DMS153 (cell line): Measurements from ENCODE around the gene ABHD12.
A peak's percentile ranks its signal among the peaks of the same experiment; 100 is the strongest.
"Not testable (repeated sequence)": the region's sequence is repeated elsewhere in the genome, so short reads cannot be mapped to it uniquely, and the experiment has no call there.

Experiments
- DNase-seq: peaks from one replicate; lab custom pipeline; 2025; lab: John Stamatoyannopoulos, UW

The ABHD12 gene

DNA sequence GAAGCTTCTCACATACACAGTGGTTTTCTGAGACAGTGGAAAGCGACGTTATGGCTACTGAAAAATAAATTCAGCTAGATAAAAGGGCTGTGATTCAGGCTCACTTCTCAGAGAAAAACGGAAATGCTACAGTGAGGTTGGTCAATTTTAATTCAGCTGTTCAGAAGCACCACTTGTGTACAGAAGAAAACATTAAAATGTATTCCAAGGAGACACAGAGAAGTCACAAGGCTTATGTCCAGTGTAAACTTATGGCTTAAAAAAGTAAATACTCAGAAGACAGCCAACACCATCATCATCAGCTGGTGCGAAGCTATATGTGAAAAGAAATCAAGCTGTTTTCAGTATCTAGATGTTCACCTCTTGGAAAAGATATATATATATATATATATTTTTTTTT lies 68.6 kb downstream of the ABHD12 start:
- no peak for DNase-seq

DNA sequence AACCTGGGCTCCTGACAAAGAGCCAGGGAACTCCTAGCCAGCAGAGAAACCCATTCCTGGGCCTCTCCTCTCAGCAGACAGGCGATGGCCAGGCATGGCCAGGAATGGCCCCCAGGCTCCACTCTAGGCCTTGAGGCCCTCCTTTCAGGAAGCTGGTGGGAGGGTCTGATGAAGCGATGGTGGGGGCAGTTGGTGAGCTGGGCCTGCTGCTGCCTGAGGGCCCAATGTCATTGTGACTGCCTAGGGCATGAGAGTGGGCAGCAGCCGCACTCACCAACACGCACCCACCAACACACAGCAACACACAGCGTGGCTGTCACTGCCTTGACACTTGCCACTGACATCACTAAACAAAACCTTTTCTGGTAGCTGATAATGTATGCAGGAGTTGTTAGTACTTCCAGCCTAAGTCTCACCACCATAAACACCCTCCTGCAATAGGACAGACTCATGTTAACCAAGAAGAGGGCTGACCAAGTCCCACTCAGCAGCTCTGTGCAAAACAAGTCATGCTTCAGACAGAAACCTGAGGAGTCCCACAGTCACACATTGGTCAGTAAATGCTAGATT lies 69.3 kb downstream of the ABHD12 start:
- DNase-seq = no peak

GRCh38 chr20:25320035-25320800 lies 70.4 kb downstream of the ABHD12 start:
- no peak for DNase-seq

DNA sequence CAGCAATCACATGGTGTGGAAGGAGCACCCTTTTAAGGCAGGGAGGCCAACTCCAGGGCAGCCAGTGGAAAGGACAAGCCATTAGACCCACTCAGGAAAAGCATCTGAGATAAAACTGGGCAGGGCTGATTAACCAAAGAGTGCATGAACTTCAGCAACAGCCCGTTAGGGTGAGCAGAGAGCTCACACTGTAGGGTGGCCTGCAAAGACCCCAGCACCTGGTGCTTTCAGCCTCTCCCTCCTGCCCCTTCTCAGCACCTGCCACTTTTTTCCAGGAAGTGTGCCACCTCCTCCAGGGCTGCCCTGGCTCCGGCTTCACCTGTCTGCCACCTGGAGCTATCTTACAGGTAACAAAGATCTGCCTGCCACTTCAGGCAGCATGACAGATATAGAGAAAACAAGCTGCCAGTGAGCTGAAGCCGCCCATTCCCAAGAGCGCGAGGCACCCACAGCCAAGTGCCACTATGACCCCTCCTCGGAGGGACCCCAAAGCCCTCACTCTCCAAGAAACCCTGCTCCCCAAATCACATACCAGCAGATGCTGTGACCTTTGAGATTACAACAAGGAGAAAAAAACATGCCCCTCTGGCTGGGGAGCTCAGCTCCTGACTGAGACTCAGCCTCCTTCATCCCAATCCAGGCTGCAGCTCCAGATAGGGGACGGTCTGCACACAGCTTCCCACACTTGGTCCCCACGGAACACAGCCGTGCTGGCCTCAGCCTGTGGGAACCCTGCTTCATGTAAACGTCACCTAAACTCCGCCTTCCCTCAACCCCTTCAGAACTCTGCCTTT lies 71.2 kb downstream of the ABHD12 start:
- DNase-seq = peak; percentile 76

DNA sequence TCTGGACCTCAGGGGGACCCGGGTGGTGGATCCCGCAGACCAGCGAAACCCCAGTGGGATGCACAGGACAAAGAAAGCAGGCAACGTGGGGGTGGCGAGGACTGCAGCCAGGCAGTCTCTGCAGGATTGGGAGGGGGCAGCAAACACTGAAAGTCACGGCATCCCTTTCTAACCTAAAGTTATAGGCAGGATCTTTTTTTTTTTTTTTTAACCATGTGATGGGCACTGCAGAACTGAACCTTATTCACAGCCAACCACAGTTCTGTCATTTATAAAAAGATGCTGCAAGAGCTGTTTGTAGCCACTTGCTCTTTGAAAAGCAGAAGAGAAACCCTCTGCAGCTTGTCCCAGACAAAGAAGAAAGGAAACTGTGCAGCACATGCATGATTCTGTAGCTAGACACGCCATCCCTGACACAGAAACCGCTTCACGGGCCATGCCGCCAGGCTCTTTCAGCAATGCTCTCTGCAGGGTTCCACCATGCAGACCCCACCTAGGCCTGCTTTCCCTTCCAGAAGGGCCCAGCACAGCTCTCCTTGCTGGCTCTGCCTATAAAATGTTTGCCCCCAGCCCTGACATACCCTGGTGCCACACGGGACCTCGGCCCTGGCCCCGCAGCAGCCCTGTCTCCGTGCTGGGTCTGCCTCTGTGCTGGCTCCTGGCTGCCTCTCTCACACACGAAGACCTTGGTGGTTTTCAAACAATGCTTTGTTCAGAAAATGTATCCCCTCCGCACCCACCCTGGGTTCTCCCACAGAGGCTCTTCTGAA lies 72.0 kb downstream of the ABHD12 start:
- DNase-seq = no peak

GRCh38 chr20:25317351-25318075 lies 73.1 kb downstream of the ABHD12 start:
- DNase-seq = no peak

DNA sequence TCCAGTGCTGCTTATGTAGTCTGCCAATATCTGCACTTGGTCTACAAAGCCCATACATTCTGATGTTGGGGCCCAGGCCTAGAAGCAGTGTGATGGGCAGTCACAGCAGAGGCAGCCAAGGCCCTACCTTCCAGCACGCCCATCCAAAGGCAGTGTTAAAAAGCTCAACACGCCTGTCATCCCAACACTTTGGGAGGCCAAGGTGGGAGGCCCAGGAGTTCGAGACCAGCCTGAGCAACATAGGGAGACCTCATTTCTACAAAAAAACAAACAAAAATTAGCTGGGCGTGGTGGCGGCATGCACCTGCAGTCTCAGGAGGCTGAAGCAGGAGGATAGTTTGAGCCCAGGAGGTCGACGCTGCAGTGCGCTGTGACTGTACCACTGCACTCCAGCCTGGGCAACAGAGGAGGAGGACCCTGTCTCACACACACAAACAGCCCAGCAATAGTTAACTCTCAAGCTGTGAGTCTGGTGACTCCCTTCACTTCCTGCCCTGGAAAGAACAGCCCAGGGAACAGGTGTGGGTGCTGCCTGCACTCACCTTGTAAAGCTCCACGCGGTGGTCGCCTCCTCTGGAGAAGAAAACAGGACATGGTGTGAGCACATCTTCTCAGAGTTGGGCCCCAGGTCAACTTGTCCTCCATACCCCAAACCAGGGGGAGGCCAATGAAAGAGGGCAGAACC lies 74.0 kb downstream of the ABHD12 start:
- no peak for DNase-seq

- DNase-seq = no peak
Measured at GRCh38 chr20:25315418-25316210, 75.0 kb downstream of the ABHD12 start.

DNA sequence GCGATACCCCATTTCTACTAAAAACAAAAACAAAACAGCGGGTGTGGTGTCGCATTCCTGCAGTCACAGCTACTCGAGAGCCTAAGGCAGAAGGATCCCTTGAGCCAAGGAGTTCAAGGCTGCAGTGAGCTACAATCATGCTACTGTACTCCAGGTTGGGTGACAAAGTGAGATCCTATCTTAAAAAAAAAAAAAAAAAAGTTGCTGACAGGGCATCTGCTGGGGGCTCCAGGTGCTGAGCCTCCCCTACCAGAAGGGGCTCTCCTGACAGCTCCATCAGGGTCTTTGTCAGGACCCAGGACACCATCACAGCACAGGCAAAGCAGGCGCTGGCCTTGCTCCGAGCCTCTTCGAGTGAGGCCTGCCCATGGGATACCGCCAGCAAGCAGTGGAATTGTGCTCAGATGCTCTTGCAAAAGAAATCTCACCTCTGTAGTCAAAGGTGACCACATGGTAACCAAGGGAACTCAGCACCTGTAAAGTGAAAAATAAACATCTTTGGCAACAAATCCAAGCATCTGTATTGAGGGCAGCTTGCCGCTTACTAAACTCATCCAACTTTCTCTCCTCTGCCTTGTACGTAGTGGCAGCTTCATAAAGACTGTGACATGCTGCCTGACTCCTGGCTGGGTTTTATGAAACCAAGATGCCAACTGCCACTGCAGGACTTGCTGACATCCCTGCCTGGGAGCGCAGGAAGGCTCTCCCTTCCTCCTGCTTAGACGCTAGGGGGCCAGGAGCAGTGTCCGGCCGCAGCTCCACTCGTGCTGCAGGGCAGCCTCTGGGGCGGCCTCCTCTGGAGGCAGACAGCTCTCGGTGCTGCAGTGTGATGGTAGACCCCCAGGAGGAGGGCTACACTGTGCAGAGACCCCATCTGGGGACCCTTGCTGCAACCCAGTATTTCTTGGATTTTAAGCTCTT lies 75.9 kb downstream of the ABHD12 start:
- no peak for DNase-seq

DNA sequence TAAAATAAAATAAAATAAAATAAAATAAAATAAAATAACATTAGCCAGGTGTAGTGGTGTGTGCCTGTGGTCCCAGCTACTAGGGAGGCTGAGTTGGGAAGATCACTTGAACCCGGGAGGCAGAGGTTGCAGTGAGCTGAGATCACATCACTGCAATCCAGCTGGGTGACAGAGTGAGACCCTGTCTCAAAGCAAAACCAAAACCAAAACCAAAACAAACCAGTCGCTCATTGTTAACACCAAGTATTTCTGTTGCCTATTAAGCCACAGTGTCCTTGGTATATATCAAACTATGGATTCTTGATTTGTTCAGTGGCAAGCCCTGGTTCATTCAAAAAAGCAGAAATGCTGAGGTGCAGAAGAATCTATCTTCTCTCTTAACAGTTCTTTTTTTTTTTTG lies 77.0 kb downstream of the ABHD12 start:
- DNase-seq = no peak

DNA sequence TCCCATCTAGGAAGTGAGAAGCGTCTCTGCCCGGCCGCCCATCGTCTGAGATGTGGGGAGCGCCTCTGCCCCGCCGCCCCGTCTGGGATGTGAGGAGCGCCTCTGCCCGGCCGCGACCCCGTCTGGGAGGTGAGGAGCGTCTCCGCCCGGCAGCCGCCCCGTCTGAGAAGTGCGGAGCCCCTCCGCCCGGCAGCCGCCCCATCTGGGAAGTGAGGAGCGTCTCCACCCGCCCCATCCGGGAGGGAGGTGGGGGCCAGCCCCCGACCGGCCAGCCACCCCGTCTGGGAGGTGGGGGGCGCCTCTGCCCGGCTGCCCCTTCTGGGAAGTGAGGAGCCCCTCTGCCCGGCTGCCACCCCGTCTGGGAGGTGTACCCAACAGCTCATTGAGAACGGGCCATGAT lies 77.9 kb downstream of the ABHD12 start:
- not testable (repeated sequence) for DNase-seq

DNA sequence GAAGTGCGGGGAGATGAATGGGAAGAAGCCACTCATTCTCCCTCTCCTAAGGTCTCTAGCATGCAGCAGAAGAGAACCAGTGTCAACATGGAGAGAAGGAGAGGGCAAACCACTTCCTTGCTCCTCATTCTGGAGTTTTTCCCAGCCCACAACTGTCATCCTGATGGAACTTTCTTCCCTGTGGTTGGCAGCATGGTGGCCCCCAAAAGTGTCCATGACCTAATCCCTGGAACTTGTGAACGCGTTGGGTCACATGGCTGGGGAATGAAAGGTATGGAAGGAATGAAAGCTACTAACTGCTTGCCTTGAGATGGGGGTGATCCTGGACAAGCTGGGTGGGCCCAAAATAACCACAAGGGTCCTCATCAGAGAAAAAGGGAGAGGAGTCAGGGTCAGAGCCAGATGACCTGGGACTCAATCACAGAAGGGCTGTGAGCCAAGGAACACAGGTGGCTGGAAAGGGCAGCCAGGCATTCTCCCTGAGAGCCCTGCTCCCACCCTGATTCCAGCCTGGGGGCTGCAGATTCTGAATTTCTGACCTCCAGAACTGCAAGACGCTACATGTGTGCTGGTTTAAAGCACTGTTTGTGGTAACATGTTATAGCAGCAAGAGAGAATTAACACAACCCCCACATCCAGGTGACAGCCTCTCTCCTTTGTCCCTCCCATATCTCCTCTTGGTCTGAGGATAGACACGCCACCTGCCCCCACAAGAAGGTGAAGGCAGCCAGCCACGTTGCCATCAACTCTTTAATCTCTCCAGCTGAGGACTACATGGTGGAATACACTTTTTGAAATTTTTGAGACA lies 79.5 kb downstream of the ABHD12 start:
- DNase-seq = no peak

DNA sequence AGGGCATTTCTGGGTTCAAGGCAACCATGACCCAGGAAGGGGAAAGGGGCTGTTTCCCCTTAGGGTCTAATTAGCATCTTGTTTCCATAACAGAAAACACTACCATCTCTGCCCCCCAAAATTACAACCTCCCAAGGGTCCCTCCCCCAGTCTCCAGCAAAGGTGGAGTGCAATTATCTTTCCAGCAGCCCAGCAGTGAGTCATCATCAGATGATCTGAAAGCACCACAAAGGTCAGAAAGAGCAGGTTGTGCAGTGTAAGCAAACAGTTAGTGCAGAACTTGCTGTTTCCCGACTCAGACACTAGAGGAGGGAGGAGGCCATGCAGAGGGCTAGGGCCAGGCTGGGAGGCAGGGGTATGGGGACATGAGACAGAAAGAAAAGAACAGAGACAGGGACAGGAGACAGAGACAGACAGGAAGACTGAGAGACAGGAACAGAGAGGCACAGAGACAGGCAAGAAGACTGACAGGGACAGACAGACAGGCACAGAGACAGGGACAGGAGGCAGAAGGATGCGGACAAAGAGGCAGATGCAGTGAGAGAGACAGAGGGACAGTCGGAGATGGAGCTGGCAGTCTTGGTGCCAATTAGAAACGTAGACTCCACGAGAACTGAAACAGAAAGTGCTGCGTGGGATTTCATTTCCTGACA lies 80.2 kb downstream of the ABHD12 start:
- peak; percentile 75 for DNase-seq

DNA sequence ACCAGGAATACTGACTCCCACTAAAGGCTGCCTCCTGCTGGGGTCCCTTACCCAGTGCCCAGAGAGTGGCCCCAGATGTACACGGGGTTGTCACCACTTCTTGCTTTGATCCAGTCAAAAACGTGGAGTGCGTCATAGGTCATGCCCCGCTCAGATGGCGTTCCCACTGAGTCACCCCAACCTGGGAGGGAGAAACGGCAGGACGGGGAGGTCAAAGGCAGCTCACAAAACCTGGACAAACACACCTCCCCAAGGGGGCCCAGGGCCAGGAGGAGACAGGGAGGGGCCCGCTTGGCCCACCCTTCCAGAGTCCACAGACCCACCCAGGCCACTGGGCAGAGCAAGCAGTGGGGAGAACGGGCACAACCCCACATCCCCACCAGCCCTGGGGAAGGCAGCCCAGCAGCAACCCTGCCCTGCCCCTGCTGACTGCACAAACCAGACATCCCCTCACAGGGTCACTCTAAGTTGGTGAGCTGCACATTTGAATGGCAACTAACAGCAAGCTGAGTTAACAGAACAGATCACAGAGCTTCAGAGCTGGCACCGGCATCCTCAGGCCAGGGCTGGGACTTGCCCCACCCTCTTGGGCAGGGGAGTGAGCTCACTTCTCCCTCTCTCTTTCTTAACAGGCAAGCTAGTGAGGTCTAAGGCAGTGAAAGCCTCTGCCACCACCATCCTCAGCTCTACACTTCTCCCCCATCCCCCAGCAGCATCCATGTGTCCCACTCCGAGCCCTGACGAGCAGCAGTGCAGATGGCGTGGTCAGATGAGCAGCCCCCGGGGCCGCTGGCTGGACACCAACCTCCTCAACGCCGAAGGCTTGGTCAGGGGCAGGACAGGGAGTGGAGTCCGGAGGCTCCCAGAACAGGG lies 81.0 kb downstream of the ABHD12 start:
- DNase-seq = no peak

- DNase-seq = no peak
Measured at GRCh38 chr20:25308671-25309394, 81.8 kb downstream of the ABHD12 start.

DNA sequence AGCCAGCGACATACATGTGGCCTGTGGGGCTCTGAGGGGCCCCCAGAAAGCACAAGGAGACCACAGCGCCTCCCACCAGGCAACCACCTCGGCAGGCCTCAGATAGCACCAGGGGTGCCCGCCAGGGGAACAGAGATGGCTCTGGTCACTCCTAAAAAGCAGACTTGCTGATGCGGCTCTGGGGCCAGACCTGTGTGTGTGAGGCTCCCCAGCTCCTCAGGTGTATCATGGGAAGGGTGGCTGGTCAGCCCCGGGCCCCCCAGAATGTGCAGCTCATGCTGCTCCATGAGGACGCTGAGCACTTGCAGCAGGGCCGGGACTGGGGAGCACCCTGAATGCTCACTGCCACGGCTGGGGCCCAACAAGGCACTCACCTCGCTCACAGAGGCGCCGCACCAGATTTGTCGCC lies 82.5 kb downstream of the ABHD12 start:
- DNase-seq = no peak
